GM12878 (cell line): ENCODE measurements around the gene ADGRF4. TPM values are rescaled to one million over a fixed set of nuclear protein-coding genes. Genes with fewer than 3 reads are reported as not detected.

Experiments
- BHLHE40 ChIP-seq, 2 experiments: fragments of 450-650 bp in 1 of 2; IDR thresholded peaks; 2 replicates each; pipeline ENCODE4 v1.6.1; 2011 to 2017; ENCODE audit warnings: low read depth in 2 of 2, borderline replicate concordance in 1 of 2, improper control_type of control experiment in 1 of 2, low read length in 1 of 2, mild to moderate bottlenecking in 1 of 2
- BMI1 ChIP-seq: fragments of 450-650 bp; IDR thresholded peaks from 2 replicates; pipeline ENCODE4 v1.6.1; 2016; ENCODE audit warnings: mild to moderate bottlenecking, moderate library complexity, borderline replicate concordance
- CHD4 ChIP-seq: fragments of 200-600 bp; sonication (generic); IDR thresholded peaks from 2 replicates; pipeline ENCODE4 v1.6.1; 2016; ENCODE audit warnings: mild to moderate bottlenecking
- CREM ChIP-seq: IDR thresholded peaks from 2 replicates; pipeline ENCODE4 v1.6.1; 2014; ENCODE audit warnings: antibody characterized with exemption, low read depth
- ESRRA ChIP-seq: IDR thresholded peaks from 2 replicates; pipeline ENCODE4 v1.6.1; 2012; ENCODE audit warnings: mild to moderate bottlenecking, low read length, improper control_type of control experiment
- ETV6 ChIP-seq, 2 experiments: fragments of 450-650 bp in 1 of 2; IDR thresholded peaks in 1 of 2; conservative IDR thresholded peaks in 1 of 2; 2 replicates each; pipeline ENCODE4 v1.6.1; 2014; ENCODE audit warnings: antibody characterized with exemption in 1 of 2, borderline replicate concordance in 1 of 2, low read depth in 1 of 2, mild to moderate bottlenecking in 1 of 2, moderate library complexity in 1 of 2
- FOXM1 ChIP-seq: IDR thresholded peaks from 2 replicates; pipeline ENCODE4 v1.6.1; 2012; ENCODE audit warnings: low read depth, mild to moderate bottlenecking, inconsistent platforms, low read length, moderate library complexity
- GABPA ChIP-seq: IDR thresholded peaks from 2 replicates; pipeline ENCODE4 v1.6.1; 2014; ENCODE audit warnings: antibody characterized with exemption, low read depth, mild to moderate bottlenecking, inconsistent platforms
- HDAC6 ChIP-seq: fragments of 200-600 bp; sonication (generic); IDR thresholded peaks from one replicate; pipeline ENCODE4 v1.8.0; 2017; ENCODE audit warnings: antibody characterized with exemption; ENCODE audit not compliant: unreplicated experiment
- IKZF2 ChIP-seq, 2 experiments: fragments of 450-650 bp; IDR thresholded peaks; 2 replicates each; pipeline ENCODE4 v1.6.1; 2017; ENCODE audit warnings: mild to moderate bottlenecking in 2 of 2, moderate library complexity in 2 of 2
- IRF4 ChIP-seq: IDR thresholded peaks from 2 replicates; pipeline ENCODE4 v1.6.1; 2011; ENCODE audit warnings: low read depth, low read length
- MTA2 ChIP-seq: fragments of 450-650 bp; IDR thresholded peaks from 2 replicates; pipeline ENCODE4 v1.6.1; 2016; ENCODE audit warnings: low read depth, mild to moderate bottlenecking, moderate library complexity
- MYC ChIP-seq: IDR thresholded peaks from 2 replicates; pipeline ENCODE4 v1.6.1; 2011; ENCODE audit warnings: mild to moderate bottlenecking, low read length, moderate library complexity, inconsistent platforms; ENCODE audit not compliant: insufficient read depth, insufficient replicate concordance, insufficient read length, severe bottlenecking
- NFIC ChIP-seq: IDR thresholded peaks from 2 replicates; pipeline ENCODE4 v1.6.1; 2012; ENCODE audit warnings: low read depth, mild to moderate bottlenecking, inconsistent platforms, low read length, moderate library complexity
- NR2C1 ChIP-seq: fragments of 450-650 bp; IDR thresholded peaks from 2 replicates; pipeline ENCODE4 v1.6.1; 2017; ENCODE audit warnings: antibody characterized with exemption, mild to moderate bottlenecking, moderate library complexity
- PAX5 ChIP-seq: IDR thresholded peaks from 2 replicates; pipeline ENCODE4 v1.6.1; 2011; ENCODE audit warnings: low read depth, low read length, borderline replicate concordance
- POLR2A ChIP-seq: IDR thresholded peaks from 2 replicates; pipeline ENCODE4 v1.6.1; 2011; ENCODE audit warnings: low read depth, mild to moderate bottlenecking, low read length
- RUNX3 ChIP-seq: IDR thresholded peaks from 2 replicates; pipeline ENCODE4 v1.6.1; 2012; ENCODE audit warnings: low read length, inconsistent platforms
- SKIL ChIP-seq: fragments of 450-650 bp; IDR thresholded peaks from 2 replicates; pipeline ENCODE4 v1.6.1; 2017; ENCODE audit warnings: mild to moderate bottlenecking, low read depth, inconsistent platforms; ENCODE audit not compliant: poor library complexity, severe bottlenecking
- TBL1XR1 ChIP-seq: IDR thresholded peaks from 2 replicates; pipeline ENCODE4 v1.6.1; 2012; ENCODE audit warnings: low read depth, low read length, improper control_type of control experiment
- TCF7 ChIP-seq: IDR thresholded peaks from 2 replicates; pipeline ENCODE4 v1.6.1; 2014; ENCODE audit warnings: antibody characterized with exemption, borderline replicate concordance
- ZNF592 ChIP-seq: fragments of 450-650 bp; IDR thresholded peaks from 2 replicates; pipeline ENCODE4 v1.6.1; 2017; ENCODE audit warnings: mild to moderate bottlenecking, moderate library complexity
- polyA plus RNA-seq, 11 experiments: library from polyadenylated mRNA; depleted of rRNA in 4 of 11; unstranded in 6 of 11; stranded (reverse) in 5 of 11; fragments of >200 nt; fragmentation: Nextera tagmentation in 4 of 11; fragmentation: Illumina TruSeq in 1 of 11; extraction: Ambion mirVana in 4 of 11; extraction: Trizol in 1 of 11; gene quantifications; 1 replicate in 1 of 11; 2 replicates in 10 of 11; pipeline versions ENCODE4 v1.2.1 to v1.2.3, GENCODE V29; 2011 to 2016; ENCODE audit warnings: inconsistent platforms in 2 of 11, missing spikeins in 2 of 11, low read depth in 1 of 11
- total RNA-seq, 4 experiments: library from RNA; depleted of rRNA in 3 of 4; stranded (reverse); fragments of >200 nt in 3 of 4; fragmentation: Illumina TruSeq in 1 of 4; extraction: Trizol in 1 of 4; gene quantifications; 2 replicates each; pipeline versions ENCODE4 v1.2.1 to v1.2.3, GENCODE V29; 2013 to 2021
- TF ChIP-seq, protein P1 (sequence below): fragments of 450-650 bp; IDR thresholded peaks from 2 replicates; pipeline ENCODE4 v1.6.1; 2018; ENCODE audit warnings: mild to moderate bottlenecking, low read depth, moderate library complexity; ENCODE audit not compliant: partially characterized antibody

Gene ADGRF4
- total and polyA plus RNA-seq, 10 of the 15 experiments (the other 5 are each of a cell fraction or from before 2014, with no cell fraction given) = 0.04 to 0.12 (median 0.06) TPM; not detected in 5

DNA sequence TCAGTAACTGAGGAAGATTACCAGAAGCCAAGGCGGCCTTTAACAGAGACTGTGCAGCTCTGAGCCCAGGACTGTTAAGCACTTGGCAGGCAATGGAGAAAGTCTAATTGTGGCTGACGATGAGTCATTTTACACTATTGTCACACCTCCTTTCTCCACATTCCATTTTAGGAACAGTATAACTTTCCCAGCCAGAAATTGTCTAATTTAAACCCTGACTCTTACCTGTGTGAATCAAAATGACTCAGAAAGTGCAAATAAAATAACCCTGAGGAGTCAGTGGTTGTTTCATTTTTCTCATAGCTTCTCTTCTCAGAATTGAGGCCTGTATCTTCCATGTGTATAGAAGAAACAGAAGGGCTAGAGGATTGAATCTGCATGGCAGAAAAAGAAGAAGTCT, 43.4 kb downstream of the ADGRF4 start (continued):
- no peak for TF ChIP-seq MYC
- TF ChIP-seq NR2C1 = no peak
- TF ChIP-seq ETV6 (conservative IDR thresholded peaks at IDR 0.05 in 1 of 2, IDR thresholded peaks at IDR 0.05 in 1 of 2; ENCODE audit: borderline replicate concordance in 1 of 2, low read depth in 1 of 2) = peak in 1 of 2 experiments; percentile 42; a peak in 1 of 4 replicates
- peak; percentile 28; the same call in 1 of the 2 replicates for TF ChIP-seq GABPA
- TF ChIP-seq MTA2 = peak; percentile 88
- TF ChIP-seq TBL1XR1 = 0 out of 2 replicates have a peak, but pooled peaks have one; percentile 46
- TF ChIP-seq CHD4 = no peak
- peak; percentile 59; the same call in 1 of the 2 replicates for TF ChIP-seq BMI1
- peak; percentile 78 for TF ChIP-seq CREM
- no peak for TF ChIP-seq POLR2A
- TF ChIP-seq TCF7 = no peak
- peak; percentile 94 for TF ChIP-seq NFIC
- TF ChIP-seq FOXM1 = peak; percentile 93; the same call in 1 of the 2 replicates
- TF ChIP-seq SKIL = peak; percentile 66
- peak; percentile 91 to 93 for TF ChIP-seq IKZF2 (IDR thresholded peaks at IDR 0.05)
- TF ChIP-seq IRF4 = peak; percentile 58; the same call in 1 of the 2 replicates
- TF ChIP-seq PAX5 = no peak
- TF ChIP-seq, protein P1, sequence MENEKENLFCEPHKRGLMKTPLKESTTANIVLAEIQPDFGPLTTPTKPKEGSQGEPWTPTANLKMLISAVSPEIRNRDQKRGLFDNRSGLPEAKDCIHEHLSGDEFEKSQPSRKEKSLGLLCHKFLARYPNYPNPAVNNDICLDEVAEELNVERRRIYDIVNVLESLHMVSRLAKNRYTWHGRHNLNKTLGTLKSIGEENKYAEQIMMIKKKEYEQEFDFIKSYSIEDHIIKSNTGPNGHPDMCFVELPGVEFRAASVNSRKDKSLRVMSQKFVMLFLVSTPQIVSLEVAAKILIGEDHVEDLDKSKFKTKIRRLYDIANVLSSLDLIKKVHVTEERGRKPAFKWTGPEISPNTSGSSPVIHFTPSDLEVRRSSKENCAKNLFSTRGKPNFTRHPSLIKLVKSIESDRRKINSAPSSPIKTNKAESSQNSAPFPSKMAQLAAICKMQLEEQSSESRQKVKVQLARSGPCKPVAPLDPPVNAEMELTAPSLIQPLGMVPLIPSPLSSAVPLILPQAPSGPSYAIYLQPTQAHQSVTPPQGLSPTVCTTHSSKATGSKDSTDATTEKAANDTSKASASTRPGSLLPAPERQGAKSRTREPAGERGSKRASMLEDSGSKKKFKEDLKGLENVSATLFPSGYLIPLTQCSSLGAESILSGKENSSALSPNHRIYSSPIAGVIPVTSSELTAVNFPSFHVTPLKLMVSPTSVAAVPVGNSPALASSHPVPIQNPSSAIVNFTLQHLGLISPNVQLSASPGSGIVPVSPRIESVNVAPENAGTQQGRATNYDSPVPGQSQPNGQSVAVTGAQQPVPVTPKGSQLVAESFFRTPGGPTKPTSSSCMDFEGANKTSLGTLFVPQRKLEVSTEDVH = no peak
- TF ChIP-seq BHLHE40 (IDR thresholded peaks at IDR 0.05; ENCODE audit: borderline replicate concordance in 1 of 2, low read depth in 2 of 2, low read length in 1 of 2) = 0 out of 4 replicates have a peak, but pooled peaks of 1 of the 2 experiments have one; percentile 26
- no peak for TF ChIP-seq HDAC6
- TF ChIP-seq ESRRA = no peak
- TF ChIP-seq ZNF592 = no peak
- peak; percentile 89 for TF ChIP-seq RUNX3
